Measurements from ENCODE around the gene AP1S1.
"Not testable (repeated sequence)": the region's sequence is repeated elsewhere in the genome, so short reads cannot be mapped to it uniquely, and the experiment has no call there.

AP1S1 gene

DNA sequence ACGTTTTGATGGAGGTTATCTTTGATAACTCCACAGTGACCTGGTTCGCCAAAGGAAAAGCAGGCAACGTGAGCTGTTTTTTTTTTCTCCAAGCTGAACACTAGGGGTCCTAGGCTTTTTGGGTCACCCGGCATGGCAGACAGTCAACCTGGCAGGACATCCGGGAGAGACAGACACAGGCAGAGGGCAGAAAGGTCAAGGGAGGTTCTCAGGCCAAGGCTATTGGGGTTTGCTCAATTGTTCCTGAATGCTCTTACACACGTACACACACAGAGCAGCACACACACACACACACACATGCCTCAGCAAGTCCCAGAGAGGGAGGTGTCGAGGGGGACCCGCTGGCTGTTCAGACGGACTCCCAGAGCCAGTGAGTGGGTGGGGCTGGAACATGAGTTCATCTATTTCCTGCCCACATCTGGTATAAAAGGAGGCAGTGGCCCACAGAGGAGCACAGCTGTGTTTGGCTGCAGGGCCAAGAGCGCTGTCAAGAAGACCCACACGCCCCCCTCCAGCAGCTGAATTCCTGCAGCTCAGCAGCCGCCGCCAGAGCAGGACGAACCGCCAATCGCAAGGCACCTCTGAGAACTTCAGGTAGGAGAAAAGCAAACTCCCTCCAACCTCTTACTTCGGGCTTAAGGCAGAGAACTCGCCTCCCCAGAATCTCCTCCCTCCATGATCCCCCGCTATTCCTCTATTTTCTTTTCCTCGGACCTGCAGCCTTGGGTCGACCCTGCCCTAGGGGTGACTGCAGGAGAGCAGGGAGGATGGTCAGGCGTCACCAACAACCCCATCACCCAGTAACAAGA is 27.4 kb upstream of the AP1S1 start, which contains the start of gene SERPINE1:
SERPINE1 (plus strand) TSS at position 454 of the 809 bp plus-strand sequence. CDS start 1,290 bp downstream, outside the sequence.
- no peak for TF ChIP-seq CTCF (conservative IDR thresholded peaks at IDR 0.05; ENCODE audit: low read depth, low read length)
- Histone ChIP-seq H3K4me3 (IDR thresholded peaks at IDR 0.05; ENCODE audit: insufficient read depth, low read depth, low read length) (no peak within 1 kb of the TSS), H3K79me2 (ENCODE audit: insufficient read depth, low read depth) (no peaks in the 10 kb centered on the region), H3K4me1 (ENCODE audit: low read depth, poor library complexity, severe bottlenecking) (peaks cover 17% of the 10 kb centered on the region), H3K27me3 (ENCODE audit: insufficient read depth, low read depth) (peaks cover 99% of the 10 kb centered on the region), H3K4me2 (no peak within 1 kb of the TSS; the same call in 1 of the 2 replicates), H2AFZ (ENCODE audit: low read depth) (no peak within 1 kb of the TSS; the same call in 1 of the 2 replicates), H3K27ac (no peak within 1 kb of the TSS), H3K36me3 (ENCODE audit: insufficient read depth) (no peaks in the 10 kb centered on the region), H3K9ac (no peak within 1 kb of the TSS), H4K20me1 (ENCODE audit: insufficient read depth) (0 out of 2 replicates have a peak, but pooled peaks cover 4% of the 10 kb centered on the region)

GRCh38 chr7:101127460-101128039 is 26.7 kb upstream of the AP1S1 start:
- H3K9ac ChIP-seq = no peak overlapping the region
- no peak overlapping the region for H3K27ac ChIP-seq

DNA sequence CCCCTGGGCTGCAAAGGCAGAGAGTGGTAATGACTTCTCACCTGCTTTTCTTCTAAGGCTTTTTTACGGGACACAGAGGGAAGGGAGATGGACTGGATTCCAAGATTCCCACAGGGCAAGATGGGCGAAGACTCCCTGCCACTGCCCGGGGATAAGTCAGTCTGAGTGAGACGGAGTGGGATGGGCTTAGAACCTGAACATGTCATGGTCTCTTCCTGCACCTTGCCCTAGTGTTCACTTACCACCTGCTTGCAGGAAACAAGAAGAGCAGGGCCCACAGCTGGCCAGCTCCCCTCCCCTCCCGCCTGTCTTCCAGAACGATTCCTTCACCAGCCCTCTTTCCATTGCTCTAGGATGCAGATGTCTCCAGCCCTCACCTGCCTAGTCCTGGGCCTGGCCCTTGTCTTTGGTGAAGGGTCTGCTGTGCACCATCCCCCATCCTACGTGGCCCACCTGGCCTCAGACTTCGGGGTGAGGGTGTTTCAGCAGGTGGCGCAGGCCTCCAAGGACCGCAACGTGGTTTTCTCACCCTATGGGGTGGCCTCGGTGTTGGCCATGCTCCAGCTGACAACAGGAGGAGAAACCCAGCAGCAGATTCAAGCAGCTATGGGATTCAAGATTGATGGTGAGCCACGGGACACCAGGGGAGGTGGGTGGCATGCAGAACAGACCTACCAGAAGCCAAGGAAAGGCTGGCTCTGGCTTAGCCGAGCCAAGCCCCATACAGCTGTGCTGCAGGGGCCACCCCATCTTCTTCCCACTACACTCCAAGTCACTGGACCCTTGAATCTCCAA is 26.0 kb upstream of the AP1S1 start:
- H3K27me3 ChIP-seq (ENCODE audit: insufficient read depth, low read depth) = peaks cover 97% of the 10 kb centered on the region
- no peak overlapping the region for H3K27ac ChIP-seq
- no peak overlapping the region for H3K4me3 ChIP-seq (IDR thresholded peaks at IDR 0.05; ENCODE audit: insufficient read depth, low read depth, low read length)
- no peak overlapping the region; the same call in 1 of the 2 replicates for H3K4me2 ChIP-seq
- 0 out of 2 replicates have a peak, but pooled peaks cover 4% of the 10 kb centered on the region for H4K20me1 ChIP-seq (ENCODE audit: insufficient read depth)
- no peak overlapping the region for H3K9ac ChIP-seq
- H2AFZ ChIP-seq (ENCODE audit: low read depth) = no peak overlapping the region
- H3K4me1 ChIP-seq (ENCODE audit: low read depth, poor library complexity, severe bottlenecking) = peaks cover 17% of the 10 kb centered on the region
- TF ChIP-seq CTCF (conservative IDR thresholded peaks at IDR 0.05; ENCODE audit: low read depth, low read length) = no peak
- H3K79me2 ChIP-seq (ENCODE audit: insufficient read depth, low read depth) = no peaks in the 10 kb centered on the region
- H3K36me3 ChIP-seq (ENCODE audit: insufficient read depth) = no peaks in the 10 kb centered on the region

More at GRCh38 chr7:101127460-101128039, 26.7 kb upstream of the AP1S1 start:
- no peaks in the 10 kb centered on the region for H3K36me3 ChIP-seq (ENCODE audit: insufficient read depth)
- H3K27me3 ChIP-seq (ENCODE audit: insufficient read depth, low read depth) = peaks cover 98% of the 10 kb centered on the region
- H3K79me2 ChIP-seq (ENCODE audit: insufficient read depth, low read depth) = no peaks in the 10 kb centered on the region
- no peak overlapping the region for H3K4me3 ChIP-seq (IDR thresholded peaks at IDR 0.05; ENCODE audit: insufficient read depth, low read depth, low read length)
- H3K4me2 ChIP-seq = no peak overlapping the region; the same call in 1 of the 2 replicates
- 0 out of 2 replicates have a peak, but pooled peaks cover 4% of the 10 kb centered on the region for H4K20me1 ChIP-seq (ENCODE audit: insufficient read depth)
- peaks cover 17% of the 10 kb centered on the region for H3K4me1 ChIP-seq (ENCODE audit: low read depth, poor library complexity, severe bottlenecking)
- TF ChIP-seq CTCF (conservative IDR thresholded peaks at IDR 0.05; ENCODE audit: low read depth, low read length) = no peak
- no peak overlapping the region for H2AFZ ChIP-seq (ENCODE audit: low read depth)

DNA sequence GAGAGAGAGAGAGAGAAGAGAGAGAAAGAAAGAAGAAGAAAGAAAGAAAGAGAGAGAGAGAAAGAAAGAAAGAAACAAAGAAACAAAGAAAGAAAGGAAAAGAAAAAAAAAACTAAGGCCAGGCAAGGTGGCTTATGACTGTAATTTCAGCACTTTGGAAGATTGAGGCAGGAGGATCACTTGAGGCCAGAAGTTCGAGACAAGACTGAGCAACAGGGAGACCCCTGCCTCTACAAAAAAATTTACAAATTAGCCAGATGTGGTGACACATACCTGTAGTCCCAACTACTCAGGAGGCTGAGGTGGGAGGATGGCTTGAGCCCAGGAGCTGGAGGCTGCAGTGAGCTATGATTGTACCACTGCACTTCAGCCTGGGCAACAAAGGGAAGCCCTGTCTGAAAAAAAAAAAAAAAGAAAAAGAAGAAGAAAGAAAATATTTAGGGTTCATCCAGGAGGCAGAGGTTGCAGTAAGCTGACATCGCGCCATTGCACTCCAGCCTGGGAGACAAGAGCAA is 24.6 kb upstream of the AP1S1 start:
- no peak for TF ChIP-seq CTCF (conservative IDR thresholded peaks at IDR 0.05; ENCODE audit: low read depth, low read length)
- no peak overlapping the region for H3K27ac ChIP-seq
- 0 out of 2 replicates have a peak, but pooled peaks cover 4% of the 10 kb centered on the region for H4K20me1 ChIP-seq (ENCODE audit: insufficient read depth)
- H3K79me2 ChIP-seq (ENCODE audit: insufficient read depth, low read depth) = no peaks in the 10 kb centered on the region
- no peak overlapping the region for H2AFZ ChIP-seq (ENCODE audit: low read depth)
- H3K9ac ChIP-seq = no peak overlapping the region
- H3K27me3 ChIP-seq (ENCODE audit: insufficient read depth, low read depth) = peaks cover 97% of the 10 kb centered on the region
- H3K36me3 ChIP-seq (ENCODE audit: insufficient read depth) = no peaks in the 10 kb centered on the region
- H3K4me1 ChIP-seq (ENCODE audit: low read depth, poor library complexity, severe bottlenecking) = peaks cover 13% of the 10 kb centered on the region
- H3K4me2 ChIP-seq = no peak overlapping the region
- no peak overlapping the region for H3K4me3 ChIP-seq (IDR thresholded peaks at IDR 0.05; ENCODE audit: insufficient read depth, low read depth, low read length)

DNA sequence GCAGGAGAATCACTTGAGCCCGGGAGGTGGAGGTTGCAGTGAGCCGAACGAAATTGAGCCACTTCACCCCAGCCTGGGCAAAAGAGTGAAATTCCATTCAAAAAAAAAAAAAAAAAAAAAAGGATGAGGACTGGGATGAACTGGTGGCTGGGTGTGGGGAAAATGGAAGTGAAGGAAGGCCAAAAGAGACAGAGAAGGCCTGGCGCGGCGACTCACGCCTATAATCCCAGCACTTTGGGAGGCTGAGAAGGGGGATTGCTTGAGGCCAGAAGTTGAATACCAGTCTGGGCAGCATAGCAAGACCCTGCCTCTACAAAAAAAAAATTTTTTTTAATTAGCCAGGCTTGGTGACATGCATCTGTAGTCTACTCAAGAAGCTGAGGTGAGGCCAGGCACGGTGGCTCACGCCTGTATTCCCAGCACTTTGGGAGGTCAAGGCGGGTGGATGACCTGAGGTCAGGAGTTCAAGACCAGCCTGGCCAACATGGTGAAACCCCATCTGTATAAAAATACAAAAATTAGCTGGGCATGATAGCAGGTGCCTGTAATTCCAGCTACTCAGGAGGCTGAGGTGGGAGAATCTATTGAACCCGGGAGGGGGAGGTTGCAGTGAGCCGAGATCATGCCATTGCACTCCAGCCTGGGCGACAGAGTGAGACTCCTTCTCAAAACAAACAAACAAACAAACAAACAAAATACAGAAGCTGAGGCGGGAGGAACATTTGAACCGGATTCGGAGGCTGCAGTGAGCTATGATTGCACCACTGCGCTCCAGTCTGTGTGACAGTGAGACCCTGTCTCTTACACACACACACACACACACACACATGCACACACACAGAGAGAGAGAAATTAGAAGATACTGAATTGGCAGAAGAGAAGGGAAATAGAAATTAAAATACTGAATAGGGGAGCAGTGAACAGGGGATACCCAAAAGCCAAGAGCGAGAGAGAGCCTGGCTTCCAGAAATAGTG is 21.4 kb upstream of the AP1S1 start:
- not testable (repeated sequence) for H3K4me1 ChIP-seq (ENCODE audit: low read depth, poor library complexity, severe bottlenecking); H4K20me1 ChIP-seq (ENCODE audit: insufficient read depth); H3K9ac ChIP-seq; H3K27ac ChIP-seq; H3K36me3 ChIP-seq (ENCODE audit: insufficient read depth); H3K4me2 ChIP-seq; H2AFZ ChIP-seq (ENCODE audit: low read depth); H3K79me2 ChIP-seq (ENCODE audit: insufficient read depth, low read depth); H3K4me3 ChIP-seq (IDR thresholded peaks at IDR 0.05; ENCODE audit: insufficient read depth, low read depth, low read length)
- peaks cover 97% of the 10 kb centered on the region for H3K27me3 ChIP-seq (ENCODE audit: insufficient read depth, low read depth)

Data from KMS-11 (cell line).